OCI-LY7 (cell line): ENCODE data around the gene BRAF. TPM values are rescaled to one million over a fixed set of nuclear protein-coding genes. Genes with fewer than 3 reads are reported as not detected.

ENCODE experiments used
- BruUV-seq: library from RNA; stranded (reverse); fragments of 400-500 nt; replicated peaks from 2 replicates; lab custom pipeline; 2021; lab: Mats Ljungman, UMichigan
- CTCF ChIA-PET: fragments of 300-600 bp; sonication (Branson Sonifier 250); formaldehyde crosslinking; loops from one replicate; lab custom pipeline; 2022; ENCODE audit warnings: antibody characterized with exemption; ENCODE audit not compliant: unreplicated experiment; lab: Charles Lee
- POLR2A ChIA-PET: fragments of 300-600 bp; sonication (Branson Sonifier 250); formaldehyde crosslinking; loops from one replicate; lab custom pipeline; 2022; ENCODE audit warnings: antibody characterized with exemption; lab: Charles Lee
- DNase-seq: peaks from one replicate; pipeline ENCODE4 v3.0.0-alpha.2; 2015; ENCODE audit warnings: low spot score
- H2AFZ ChIP-seq: fragments of 200-600 bp; sonication (generic), shearing (Covaris generic); 2 replicates; pipeline ENCODE4 v1.6.1; 2014; ENCODE audit warnings: mild to moderate bottlenecking, antibody characterized with exemption, low read length, moderate library complexity
- H3K27ac ChIP-seq: fragments of 200-600 bp; sonication (generic); 2 replicates; pipeline ENCODE4 v1.5.1; 2014; ENCODE audit warnings: mixed run types, low read depth, mild to moderate bottlenecking, moderate library complexity, low read length, inconsistent platforms; ENCODE audit not compliant: poor library complexity, severe bottlenecking
- H3K36me3 ChIP-seq: fragments of 200-600 bp; sonication (generic); 2 replicates; pipeline ENCODE4 v1.6.1; 2014; ENCODE audit warnings: mild to moderate bottlenecking, antibody characterized with exemption, low read length, moderate library complexity, mixed read lengths; ENCODE audit not compliant: insufficient read depth
- H3K4me1 ChIP-seq: fragments of 200-600 bp; sonication (generic); 2 replicates; pipeline ENCODE4 v1.5.1; 2014; ENCODE audit warnings: mild to moderate bottlenecking, low read length; ENCODE audit not compliant: insufficient read depth, poor library complexity, severe bottlenecking
- H3K4me2 ChIP-seq: fragments of 200-600 bp; sonication (generic); 2 replicates; pipeline ENCODE4 v1.6.1; 2014; ENCODE audit warnings: mild to moderate bottlenecking, low read length
- H3K4me3 ChIP-seq: fragments of 200-600 bp; sonication (generic); 2 replicates; pipeline ENCODE4 v1.5.1; 2014; ENCODE audit warnings: mild to moderate bottlenecking, low read depth, low read length; ENCODE audit not compliant: poor library complexity, severe bottlenecking
- H3K79me2 ChIP-seq: fragments of 200-600 bp; sonication (generic); 2 replicates; pipeline ENCODE4 v1.6.1; 2016; ENCODE audit warnings: low read depth, mild to moderate bottlenecking, low read length, moderate library complexity, mixed read lengths; ENCODE audit not compliant: insufficient read depth
- H3K9me2 ChIP-seq: fragments of 200-600 bp; sonication (generic); 2 replicates; pipeline ENCODE4 v1.6.1; 2016; ENCODE audit warnings: mild to moderate bottlenecking, low read length, mixed read lengths; ENCODE audit not compliant: insufficient read depth
- H3K9me3 ChIP-seq: fragments of 200-600 bp; sonication (generic); 2 replicates; pipeline ENCODE4 v1.6.1; 2014; ENCODE audit warnings: mild to moderate bottlenecking, mixed run types, low read length, mixed read lengths
- H4K20me1 ChIP-seq: fragments of 200-600 bp; sonication (generic); 2 replicates; pipeline ENCODE4 v1.6.1; 2014; ENCODE audit warnings: mild to moderate bottlenecking, antibody characterized with exemption, low read length, moderate library complexity, mixed read lengths; ENCODE audit not compliant: insufficient read depth
- EZH2phosphoT487 ChIP-seq: fragments of 200-600 bp; sonication (generic); IDR thresholded peaks from 2 replicates; pipeline ENCODE4 v1.6.1; 2018; ENCODE audit warnings: low read depth, borderline replicate concordance, mild to moderate bottlenecking, mixed run types, antibody characterized with exemption, low read length, moderate library complexity, mixed read lengths
- intact Hi-C: fragments of 100-400 bp; cut with micrococcal nuclease; formaldehyde crosslinking; loops from one replicate; pipeline ENCODE4 v1.10.0; 2022; ENCODE audit not compliant: unreplicated experiment
- total RNA-seq, 2 experiments: library from RNA; depleted of rRNA in 1 of 2; stranded (reverse); fragments of >200 nt in 1 of 2; shearing (Covaris generic) in 1 of 2; gene quantifications; 2 replicates each; pipeline ENCODE4 v1.2.3, GENCODE V29; 2014 to 2022
- TF ChIP-seq, protein P1 (sequence below): fragments of 200-600 bp; sonication (generic); conservative IDR thresholded peaks from 2 replicates; pipeline ENCODE4 v1.5.1; 2014; ENCODE audit warnings: mild to moderate bottlenecking, antibody characterized with exemption, low read length, moderate library complexity, mixed read lengths

The BRAF gene
- total RNA-seq, 2 experiments from 2014 or later: 17.1 to 41.6 TPM

DNA sequence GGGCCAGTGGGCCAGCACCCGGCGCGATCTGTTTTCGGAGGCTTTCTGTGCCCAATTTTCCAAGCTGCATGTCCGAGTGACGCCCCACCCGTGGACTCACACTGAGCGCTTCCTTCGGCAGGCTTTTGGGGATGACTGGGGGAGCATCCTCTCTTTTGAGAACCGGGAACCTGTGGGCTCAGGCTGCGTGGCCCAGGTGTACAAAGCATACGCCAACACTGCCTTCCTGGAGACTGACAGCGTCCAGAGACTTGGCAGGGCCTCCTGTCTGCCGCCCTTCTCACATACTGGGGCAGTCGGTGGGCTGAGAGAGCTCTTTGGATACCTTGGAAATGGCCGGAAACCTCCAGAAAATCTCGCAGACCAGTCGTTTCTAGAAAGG lies 251.0 kb downstream of the BRAF start:
- peak overlapping the region; percentile 98 for H3K27ac ChIP-seq
- H2AFZ ChIP-seq: peak overlapping the region; percentile 47; the same call in 1 of the 2 replicates
- CTCF ChIA-PET: no interaction called here
- TF ChIP-seq EZH2phosphoT487: no peak
- TF ChIP-seq, protein P1, sequence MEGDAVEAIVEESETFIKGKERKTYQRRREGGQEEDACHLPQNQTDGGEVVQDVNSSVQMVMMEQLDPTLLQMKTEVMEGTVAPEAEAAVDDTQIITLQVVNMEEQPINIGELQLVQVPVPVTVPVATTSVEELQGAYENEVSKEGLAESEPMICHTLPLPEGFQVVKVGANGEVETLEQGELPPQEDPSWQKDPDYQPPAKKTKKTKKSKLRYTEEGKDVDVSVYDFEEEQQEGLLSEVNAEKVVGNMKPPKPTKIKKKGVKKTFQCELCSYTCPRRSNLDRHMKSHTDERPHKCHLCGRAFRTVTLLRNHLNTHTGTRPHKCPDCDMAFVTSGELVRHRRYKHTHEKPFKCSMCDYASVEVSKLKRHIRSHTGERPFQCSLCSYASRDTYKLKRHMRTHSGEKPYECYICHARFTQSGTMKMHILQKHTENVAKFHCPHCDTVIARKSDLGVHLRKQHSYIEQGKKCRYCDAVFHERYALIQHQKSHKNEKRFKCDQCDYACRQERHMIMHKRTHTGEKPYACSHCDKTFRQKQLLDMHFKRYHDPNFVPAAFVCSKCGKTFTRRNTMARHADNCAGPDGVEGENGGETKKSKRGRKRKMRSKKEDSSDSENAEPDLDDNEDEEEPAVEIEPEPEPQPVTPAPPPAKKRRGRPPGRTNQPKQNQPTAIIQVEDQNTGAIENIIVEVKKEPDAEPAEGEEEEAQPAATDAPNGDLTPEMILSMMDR: no peak
- peak overlapping the region; percentile 100 for H3K4me2 ChIP-seq
- H3K36me3 ChIP-seq: peaks cover 22% of the 10 kb centered on the region
- no peaks in the 10 kb centered on the region for H3K9me3 ChIP-seq
- POLR2A ChIA-PET: interaction anchor here (0.5 to 4.5 kb wide), 6 partner anchors 10 to 1418 kb away, joined by 3 to 26 read pairs (median 6); partner anchors contain the start of gene NDUFB2
- H3K79me2 ChIP-seq: peaks cover 39% of the 10 kb centered on the region
- peak; percentile 36 for DNase-seq
- H3K9me2 ChIP-seq: no peaks in the 10 kb centered on the region
- H3K4me1 ChIP-seq: peaks cover 63% of the 10 kb centered on the region
- peak overlapping the region; percentile 81 for H3K4me3 ChIP-seq
- intact Hi-C loops: loop anchor here (1.0 to 10.0 kb wide), 7 partner anchors 23 to 1319 kb away; partner anchors contain the start of genes BRAF, LUC7L2, MRPS33 and NDUFB2
- no peaks in the 10 kb centered on the region for H4K20me1 ChIP-seq
- TSS peak; percentile 54 for BruUV-seq

DNA sequence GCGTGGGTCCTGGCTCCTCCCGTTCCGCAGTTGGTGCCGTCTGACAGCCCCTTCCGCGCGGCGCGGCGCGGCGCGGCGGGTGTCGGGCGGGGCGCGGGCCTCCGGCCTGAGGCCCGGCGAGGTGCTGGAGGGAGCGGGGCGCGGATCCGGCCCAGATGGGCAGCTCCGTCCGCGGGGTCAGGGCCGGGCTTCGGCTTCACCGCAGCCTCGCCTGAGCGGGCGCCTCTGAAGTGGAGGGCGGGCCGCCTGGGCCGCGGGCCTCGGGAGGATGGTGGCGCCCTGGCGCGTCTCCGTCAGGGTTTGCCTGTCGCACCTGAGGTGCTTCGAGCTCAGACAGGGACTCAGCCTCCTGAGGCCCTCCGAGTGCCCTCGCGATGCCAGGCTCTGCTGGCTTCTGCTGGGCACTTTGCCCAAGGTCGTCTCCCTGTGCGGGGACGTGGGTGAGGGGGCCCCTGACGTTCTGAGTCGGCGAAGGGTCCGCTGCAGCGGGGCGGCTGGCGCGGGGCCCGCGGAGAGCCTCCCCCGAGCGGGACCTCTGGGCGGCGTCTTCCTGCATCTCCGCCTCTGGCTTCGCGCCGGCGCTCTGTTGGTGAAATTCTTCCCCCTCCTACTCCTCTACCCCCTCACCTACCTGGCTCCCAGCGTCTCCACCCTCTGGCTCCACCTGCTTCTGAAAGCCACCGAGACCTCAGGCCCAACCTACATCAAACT lies 251.5 kb downstream of the BRAF start:
- CTCF ChIA-PET: no interaction called here
- Histone ChIP-seq H3K4me1 (peaks cover 63% of the 10 kb centered on the region), H3K9me3 (no peaks in the 10 kb centered on the region), H3K27ac (peak overlapping the region; percentile 98), H3K36me3 (peaks cover 17% of the 10 kb centered on the region), H3K4me3 (peak overlapping the region; percentile 81), H3K4me2 (peak overlapping the region; percentile 100), H4K20me1 (no peaks in the 10 kb centered on the region), H2AFZ (peak overlapping the region; percentile 47; the same call in 1 of the 2 replicates), H3K79me2 (peaks cover 37% of the 10 kb centered on the region), H3K9me2 (no peaks in the 10 kb centered on the region)
- peak; percentile 69 for DNase-seq
- POLR2A ChIA-PET: interaction anchor here (0.5 to 3.6 kb wide), 5 partner anchors 10 to 1037 kb away, joined by 3 to 10 read pairs (median 4); partner anchors contain the start of gene NDUFB2
- intact Hi-C loops: loop anchor here (5.0 to 10.0 kb wide), 3 partner anchors 281 to 1318 kb away; partner anchors contain the start of gene LUC7L2
- no TSS peak for BruUV-seq
- TF ChIP-seq EZH2phosphoT487: no peak
- TF ChIP-seq, protein P1: peak; percentile 29; the same call in 1 of the 2 replicates
